Spleen (tissue), 11 donors: ENCODE data around the gene PAGE2. TPM values are rescaled to one million over a fixed set of nuclear protein-coding genes. Genes with fewer than 3 reads are reported as not detected.
A peak's percentile ranks its signal among the peaks of the same experiment; 100 is the strongest.
"Not testable (repeated sequence)": the region's sequence is repeated elsewhere in the genome, so short reads cannot be mapped to it uniquely, and the experiment has no call there.

Source experiments
- DNase-seq: peaks from one replicate; pipeline ENCODE4 v3.0.0-alpha.2; 2020
- H3K27ac ChIP-seq, 8 donors: fragments of 200-600 bp; sonication (generic) in 7 of 8; 1 replicate in 4 of 8; 2 replicates in 4 of 8; pipeline versions ENCODE4 v1.5.0 to v1.8.0; 2016 to 2021; ENCODE audit warnings: inconsistent platforms in 4 of 8, mild to moderate bottlenecking in 4 of 8, moderate library complexity in 1 of 8
- H3K27me3 ChIP-seq, 7 donors: fragments of 200-600 bp; sonication (generic) in 6 of 7; replicated peaks in 1 of 7; 1 replicate in 4 of 7; 2 replicates in 3 of 7; pipeline versions ENCODE4 v1.5.0 to v1.8.0; 2016 to 2021; ENCODE audit warnings: inconsistent platforms in 3 of 7, mild to moderate bottlenecking in 1 of 7
- H3K36me3 ChIP-seq, 6 donors: fragments of 200-600 bp; sonication (generic) in 5 of 6; 1 replicate in 4 of 6; 2 replicates in 2 of 6; pipeline versions ENCODE4 v1.5.0 to v1.8.0; 2016 to 2021; ENCODE audit warnings: inconsistent platforms in 2 of 6
- H3K4me1 ChIP-seq, 6 donors: fragments of 200-600 bp; sonication (generic) in 5 of 6; 1 replicate in 3 of 6; 2 replicates in 3 of 6; pipeline versions ENCODE4 v1.5.0 to v1.8.0; 2016 to 2021; ENCODE audit warnings: inconsistent platforms in 3 of 6
- H3K4me3 ChIP-seq, 8 donors: fragments of 200-600 bp; sonication (generic) in 7 of 8; 1 replicate in 4 of 8; 2 replicates in 4 of 8; pipeline versions ENCODE4 v1.5.0 to v1.8.0; 2016 to 2021; ENCODE audit warnings: inconsistent platforms in 4 of 8, mild to moderate bottlenecking in 4 of 8, moderate library complexity in 2 of 8
- H3K9me3 ChIP-seq, 8 donors: fragments of 200-600 bp; sonication (generic) in 7 of 8; 1 replicate in 4 of 8; 2 replicates in 4 of 8; pipeline versions ENCODE4 v1.5.0 to v1.8.0; 2016 to 2021; ENCODE audit warnings: inconsistent platforms in 4 of 8
- POLR2A ChIP-seq, 3 donors: fragments of 450-650 bp; IDR thresholded peaks; one replicate each; pipeline ENCODE4 v1.5.1; 2017; ENCODE audit warnings: antibody characterized with exemption in 3 of 3, mild to moderate bottlenecking in 1 of 3
- POLR2AphosphoS5 ChIP-seq, 3 donors: sonication (generic); formaldehyde crosslinking; IDR thresholded peaks; one replicate each; pipeline ENCODE4 v1.5.1; 2017; ENCODE audit warnings: antibody characterized with exemption in 3 of 3
- WGBS, 5 donors: extraction: QIAGEN DNeasy Blood & Tissue Kit in 3 of 5; methylation state at CpG; one replicate each; pipeline versions ENCODE4 v1.1.5 to v1.1.7; 2013 to 2018; 5-methylcytosine and 5-hydroxymethylcytosine counted together
- intact Hi-C: fragments of 100-400 bp; cut with DNase I; formaldehyde crosslinking; loops from one replicate; pipeline ENCODE4 v1.15.0; 2023; ENCODE audit warnings: low total_unique reads
- polyA plus RNA-seq, 3 donors: library from polyadenylated mRNA; stranded (reverse); fragments of 200-250 nt; gene quantifications; one replicate each; pipeline ENCODE4 v1.2.1, GENCODE V29; 2013
- total RNA-seq, 7 donors: library from RNA; depleted of rRNA in 3 of 7; stranded (reverse); fragments of >200 nt in 3 of 7; fragmentation: NEBNext Ultra II Directional in 4 of 7; extraction: Animal tissue kit (Norgen Biotek cat#: 25700) in 4 of 7; gene quantifications; one replicate each; pipeline versions ENCODE4 v1.1.0 to v1.2.1, GENCODE V29; 2016 to 2021
- TF ChIP-seq, protein P1 (sequence below), 11 experiments: fragments of 200-600 bp in 7 of 11; fragments of 450-650 bp in 4 of 11; sonication (generic) in 4 of 11; IDR thresholded peaks in 8 of 11; conservative IDR thresholded peaks in 3 of 11; 1 replicate in 7 of 11; 2 replicates in 4 of 11; pipeline versions ENCODE4 v1.4.0 to v1.8.0; 2016 to 2021; ENCODE audit warnings: antibody characterized with exemption in 11 of 11, inconsistent platforms in 4 of 11, mild to moderate bottlenecking in 1 of 11
- donor health status: healthy with polysubstance abuse.
- donor health status: DM: no; HTN: no; CAD: no; lungs with moderate emphysema.
- donor health status: DM: no; HTN: no; CAD: no.
- donor health status: Bipolar disorder and iron deficiency.
- donor health status: healthy.
- donor health status: DM: no; HTN: no; CAD: no.
- donor health status: DM: yes; HTN: yes; CAD: no.

PAGE2 gene
- total and polyA plus RNA-seq, 10 donors, result 0.15 to 0.39 (median 0.35) TPM; not detected in 7

- Histone ChIP-seq H3K27ac (no peak overlapping the region), H3K4me1 (no peaks in the 10 kb centered on the region), H3K9me3 (no peaks in the 10 kb centered on the region), H3K36me3 (no peaks in the 10 kb centered on the region), H3K4me3 (no peak overlapping the region), H3K27me3 (peaks cover 0 to 5% (median 0%) of the 10 kb centered on the region in 7 donors)
- no peak for DNase-seq
- intact Hi-C loops, result no loop called here
- no peak for TF ChIP-seq POLR2A (IDR thresholded peaks at IDR 0.05)
- TF ChIP-seq, protein P1, sequence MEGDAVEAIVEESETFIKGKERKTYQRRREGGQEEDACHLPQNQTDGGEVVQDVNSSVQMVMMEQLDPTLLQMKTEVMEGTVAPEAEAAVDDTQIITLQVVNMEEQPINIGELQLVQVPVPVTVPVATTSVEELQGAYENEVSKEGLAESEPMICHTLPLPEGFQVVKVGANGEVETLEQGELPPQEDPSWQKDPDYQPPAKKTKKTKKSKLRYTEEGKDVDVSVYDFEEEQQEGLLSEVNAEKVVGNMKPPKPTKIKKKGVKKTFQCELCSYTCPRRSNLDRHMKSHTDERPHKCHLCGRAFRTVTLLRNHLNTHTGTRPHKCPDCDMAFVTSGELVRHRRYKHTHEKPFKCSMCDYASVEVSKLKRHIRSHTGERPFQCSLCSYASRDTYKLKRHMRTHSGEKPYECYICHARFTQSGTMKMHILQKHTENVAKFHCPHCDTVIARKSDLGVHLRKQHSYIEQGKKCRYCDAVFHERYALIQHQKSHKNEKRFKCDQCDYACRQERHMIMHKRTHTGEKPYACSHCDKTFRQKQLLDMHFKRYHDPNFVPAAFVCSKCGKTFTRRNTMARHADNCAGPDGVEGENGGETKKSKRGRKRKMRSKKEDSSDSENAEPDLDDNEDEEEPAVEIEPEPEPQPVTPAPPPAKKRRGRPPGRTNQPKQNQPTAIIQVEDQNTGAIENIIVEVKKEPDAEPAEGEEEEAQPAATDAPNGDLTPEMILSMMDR (IDR thresholded peaks at IDR 0.05 in 8 of 11, conservative IDR thresholded peaks at IDR 0.05 in 3 of 11), result no peak
- no peak for TF ChIP-seq POLR2AphosphoS5 (IDR thresholded peaks at IDR 0.05)
Measured at GRCh38 chrX:55132416-55132815, 43.6 kb downstream of the PAGE2 start.

DNA sequence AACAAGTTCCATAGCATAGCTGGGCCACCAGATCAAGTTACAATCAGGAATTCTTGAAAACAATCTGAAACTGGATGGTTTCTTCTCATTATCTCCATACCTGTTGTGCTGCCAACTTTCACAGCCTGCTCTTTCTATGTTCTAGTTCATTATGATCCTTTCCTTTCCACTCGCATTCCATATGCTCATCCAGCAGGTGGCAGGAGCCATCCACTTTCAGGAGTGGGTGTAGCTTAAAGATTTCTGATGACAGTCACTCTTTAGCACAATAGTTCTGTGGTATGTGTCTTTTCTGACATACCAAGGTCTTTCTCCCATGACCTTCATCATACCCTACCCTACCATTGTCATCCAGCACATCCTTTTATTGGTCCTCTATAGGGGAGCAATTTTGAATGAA, 46.4 kb downstream of the PAGE2 start:
- no peak for DNase-seq
- Histone ChIP-seq H3K4me3 (no peak overlapping the region), H3K27me3 (peaks cover 0 to 1% (median 0%) of the 10 kb centered on the region in 7 donors), H3K36me3 (no peaks in the 10 kb centered on the region), H3K9me3 (no peaks in the 10 kb centered on the region), H3K4me1 (no peaks in the 10 kb centered on the region), H3K27ac (no peak overlapping the region)
- TF ChIP-seq POLR2AphosphoS5 (IDR thresholded peaks at IDR 0.05), result no peak
- TF ChIP-seq, protein P1 (IDR thresholded peaks at IDR 0.05 in 8 of 11, conservative IDR thresholded peaks at IDR 0.05 in 3 of 11), result peak in 10 of 11 experiments; percentile 13 to 55 (median 37)
- WGBS, 5 donors, result 4 to 57% (median 15%) methylated on average over 1 of the region's 1 CpG
- intact Hi-C loops, result no loop called here

- H3K4me1 ChIP-seq, H3K4me3 ChIP-seq, DNase-seq, H3K36me3 ChIP-seq, H3K27me3 ChIP-seq, H3K9me3 ChIP-seq, intact Hi-C loops, H3K27ac ChIP-seq: not testable (repeated sequence)
- 38 to 74% (median 56%) methylated on average over 1 of the region's 1 CpG for WGBS, 5 donors
Measured at GRCh38 chrX:55140800-55141199, 52.0 kb downstream of the PAGE2 start.

Other genes starting within 250 kb of the PAGE2 start
- 1 to 10 TPM; 2.2 to 6.2 (median 4.4) TPM for gene TRO, start 168.2 kb upstream of the PAGE2 start, total RNA-seq
- gene TRO, start 168.2 kb upstream of the PAGE2 start, polyA plus RNA-seq, result 1 to 10 TPM; 2.0 to 5.9 (median 5.1) TPM
- gene PFKFB1, start 94.8 kb upstream of the PAGE2 start, total RNA-seq, result under 1 TPM in 3 of 7 donors, not detected in 4; 0.28 to 0.52 (median 0.44) TPM
- gene PFKFB1, start 94.8 kb upstream of the PAGE2 start, polyA plus RNA-seq, result under 1 TPM; 0.32 to 0.61 (median 0.32) TPM
- 10 to 100 TPM; 12.5 to 17.4 (median 15.5) TPM for gene APEX2, start 88.7 kb upstream of the PAGE2 start, total RNA-seq
- gene APEX2, start 88.7 kb upstream of the PAGE2 start, polyA plus RNA-seq, result 10 to 100 TPM in 1 of 3 donors, 1 to 10 TPM in 2; 7.2 to 11.6 (median 9.3) TPM
- gene ALAS2, start 58.0 kb upstream of the PAGE2 start, total RNA-seq, result 100 to 1,000 TPM in 2 of 7 donors, 10 to 100 TPM in 3, 1 to 10 TPM in 2; 3.3 to 206 (median 30.0) TPM
- 1 to 10 TPM in 1 of 3 donors, under 1 TPM in 2; 0.46 to 2.1 (median 0.46) TPM for gene ALAS2, start 58.0 kb upstream of the PAGE2 start, polyA plus RNA-seq
- gene PAGE2B, start 14.0 kb upstream of the PAGE2 start, total RNA-seq, result 1 to 10 TPM in 1 of 7 donors, not detected in 6; 1.6 TPM
- under 1 TPM in 2 of 3 donors, not detected in 1; 0.53 to 0.61 TPM for gene PAGE2B, start 14.0 kb upstream of the PAGE2 start, polyA plus RNA-seq
- not detected for gene PAGE5, start 131.3 kb downstream of the PAGE2 start, total RNA-seq
- under 1 TPM in 1 of 3 donors, not detected in 2; 0.50 TPM for gene PAGE5, start 131.3 kb downstream of the PAGE2 start, polyA plus RNA-seq
- not detected for gene PAGE3, start 175.9 kb downstream of the PAGE2 start, total RNA-seq
- not detected for gene PAGE3, start 175.9 kb downstream of the PAGE2 start, polyA plus RNA-seq